Osteoblast (primary cell): ENCODE measurements around the gene PMP22. TPM values are rescaled to one million over a fixed set of nuclear protein-coding genes. Genes with fewer than 3 reads are reported as not detected.

Experiments used
- DNase-seq: peaks from one replicate; pipeline ENCODE4 v3.0.0; 2011; ENCODE audit warnings: low spot score, mixed read lengths; ENCODE audit not compliant: insufficient read length; ENCODE audit errors: missing footprints
- H2AFZ ChIP-seq: 2 replicates; pipeline ENCODE4 v1.6.0; 2011; ENCODE audit warnings: mild to moderate bottlenecking, low read length
- H3K27ac ChIP-seq: 2 replicates; pipeline ENCODE4 v1.5.1; 2011; ENCODE audit warnings: mild to moderate bottlenecking, low read depth, low read length, moderate library complexity
- H3K27me3 ChIP-seq: 2 replicates; pipeline ENCODE4 v1.6.0; 2012; ENCODE audit warnings: mild to moderate bottlenecking, control low read depth, inconsistent platforms, low read length, moderate library complexity; ENCODE audit not compliant: insufficient read depth
- H3K36me3 ChIP-seq: 2 replicates; pipeline ENCODE4 v1.5.1; 2011; ENCODE audit warnings: mild to moderate bottlenecking, low read length, control low read depth, moderate library complexity; ENCODE audit not compliant: insufficient read depth
- H3K4me1 ChIP-seq: 2 replicates; pipeline ENCODE4 v1.5.1; 2011; ENCODE audit warnings: mild to moderate bottlenecking, low read length, control low read depth, moderate library complexity; ENCODE audit not compliant: insufficient read depth
- H3K4me2 ChIP-seq: 2 replicates; pipeline ENCODE4 v1.6.0; 2011; ENCODE audit warnings: mild to moderate bottlenecking, low read length; ENCODE audit not compliant: insufficient read depth
- H3K4me3 ChIP-seq: fragments of 200-600 bp; sonication (generic); 3 replicates; pipeline ENCODE4 v1.5.1; 2012; ENCODE audit warnings: mild to moderate bottlenecking, low read length, inconsistent platforms; ENCODE audit not compliant: insufficient read depth
- H3K79me2 ChIP-seq: 2 replicates; pipeline ENCODE4 v1.6.0; 2012; ENCODE audit warnings: mild to moderate bottlenecking, low read length, control low read depth, inconsistent platforms; ENCODE audit not compliant: insufficient read depth
- H3K9me3 ChIP-seq: 2 replicates; pipeline ENCODE4 v1.5.1; 2011; ENCODE audit warnings: low read depth, low read length, control low read depth
- H4K20me1 ChIP-seq: 2 replicates; pipeline ENCODE4 v1.6.0; 2012; ENCODE audit warnings: mild to moderate bottlenecking, low read length, control low read depth; ENCODE audit not compliant: insufficient read depth
- CTCF ChIP-seq: IDR thresholded peaks from 2 replicates; pipeline ENCODE4 v1.5.1; 2011; ENCODE audit warnings: mild to moderate bottlenecking, low read depth, low read length, moderate library complexity; ENCODE audit errors: extremely low read depth
- total RNA-seq: library from RNA; depleted of rRNA; stranded (reverse); fragments of >200 nt; gene quantifications from 2 replicates; pipeline ENCODE4 v1.2.3, GENCODE V29; 2012

PMP22 gene
- total RNA-seq, 1 donor: 163 TPM

GRCh38 chr17:15236281-15237105 is 28.6 kb downstream of the PMP22 start:
- Histone ChIP-seq H3K4me1 (peaks cover 20% of the 10 kb centered on the region), H4K20me1 (peaks cover 46% of the 10 kb centered on the region), H3K36me3 (peaks cover 29% of the 10 kb centered on the region), H3K4me3 (no peak overlapping the region), H3K27me3 (no peaks in the 10 kb centered on the region), H3K9me3 (no peaks in the 10 kb centered on the region), H3K4me2 (no peak overlapping the region), H3K79me2 (peaks cover 59% of the 10 kb centered on the region), H3K27ac (no peak overlapping the region), H2AFZ (no peak overlapping the region)
- peak; percentile 78 for DNase-seq
- no peak for TF ChIP-seq CTCF

GRCh38 chr17:15233971-15234370 is 31.2 kb downstream of the PMP22 start:
- H3K27ac ChIP-seq: no peak overlapping the region
- H3K79me2 ChIP-seq: peaks cover 47% of the 10 kb centered on the region
- H4K20me1 ChIP-seq: peaks cover 42% of the 10 kb centered on the region
- no peak overlapping the region for H3K4me3 ChIP-seq
- no peak overlapping the region for H2AFZ ChIP-seq
- peak; percentile 49 for DNase-seq
- H3K4me1 ChIP-seq: peaks cover 20% of the 10 kb centered on the region
- no peaks in the 10 kb centered on the region for H3K9me3 ChIP-seq
- TF ChIP-seq CTCF: no peak
- peaks cover 45% of the 10 kb centered on the region for H3K36me3 ChIP-seq
- no peaks in the 10 kb centered on the region for H3K27me3 ChIP-seq
- H3K4me2 ChIP-seq: no peak overlapping the region

GRCh38 chr17:15233022-15233805 is 31.9 kb downstream of the PMP22 start:
- peaks cover 41% of the 10 kb centered on the region for H3K79me2 ChIP-seq
- peaks cover 43% of the 10 kb centered on the region for H4K20me1 ChIP-seq
- peak overlapping the region; percentile 14 for H3K27ac ChIP-seq
- peaks cover 37% of the 10 kb centered on the region for H3K36me3 ChIP-seq
- H3K4me3 ChIP-seq: no peak overlapping the region
- no peaks in the 10 kb centered on the region for H3K9me3 ChIP-seq
- TF ChIP-seq CTCF: peak; percentile 54
- H3K4me2 ChIP-seq: no peak overlapping the region
- no peaks in the 10 kb centered on the region for H3K27me3 ChIP-seq
- no peak overlapping the region for H2AFZ ChIP-seq
- H3K4me1 ChIP-seq: peaks cover 20% of the 10 kb centered on the region
- DNase-seq: peak; percentile 86

GRCh38 chr17:15232517-15232915 is 32.6 kb downstream of the PMP22 start:
- Histone ChIP-seq H3K36me3 (peaks cover 31% of the 10 kb centered on the region), H3K4me3 (no peak overlapping the region), H3K4me1 (peaks cover 20% of the 10 kb centered on the region), H3K27ac (peak overlapping the region; percentile 14), H3K4me2 (no peak overlapping the region), H4K20me1 (peaks cover 44% of the 10 kb centered on the region), H3K9me3 (no peaks in the 10 kb centered on the region), H2AFZ (no peak overlapping the region), H3K27me3 (no peaks in the 10 kb centered on the region), H3K79me2 (peaks cover 36% of the 10 kb centered on the region)
- DNase-seq: peak; percentile 69
- TF ChIP-seq CTCF: no peak
